OCI-LY7 (cell line): ENCODE data around the gene ORMDL2. TPM values are rescaled to one million over a fixed set of nuclear protein-coding genes. Genes with fewer than 3 reads are reported as not detected.
"Not testable (repeated sequence)": the region's sequence is repeated elsewhere in the genome, so short reads cannot be mapped to it uniquely, and the experiment has no call there.

Experiments used
- BruUV-seq: library from RNA; stranded (reverse); fragments of 400-500 nt; replicated peaks from 2 replicates; lab custom pipeline; 2021; lab: Mats Ljungman, UMichigan
- CTCF ChIA-PET: fragments of 300-600 bp; sonication (Branson Sonifier 250); formaldehyde crosslinking; loops from one replicate; lab custom pipeline; 2022; ENCODE audit warnings: antibody characterized with exemption; ENCODE audit not compliant: unreplicated experiment; lab: Charles Lee
- POLR2A ChIA-PET: fragments of 300-600 bp; sonication (Branson Sonifier 250); formaldehyde crosslinking; loops from one replicate; lab custom pipeline; 2022; ENCODE audit warnings: antibody characterized with exemption; lab: Charles Lee
- DNase-seq: peaks from one replicate; pipeline ENCODE4 v3.0.0-alpha.2; 2015; ENCODE audit warnings: low spot score
- H2AFZ ChIP-seq: fragments of 200-600 bp; sonication (generic), shearing (Covaris generic); 2 replicates; pipeline ENCODE4 v1.6.1; 2014; ENCODE audit warnings: mild to moderate bottlenecking, antibody characterized with exemption, low read length, moderate library complexity
- H3K27ac ChIP-seq: fragments of 200-600 bp; sonication (generic); 2 replicates; pipeline ENCODE4 v1.5.1; 2014; ENCODE audit warnings: mixed run types, low read depth, mild to moderate bottlenecking, moderate library complexity, low read length, inconsistent platforms; ENCODE audit not compliant: poor library complexity, severe bottlenecking
- H3K36me3 ChIP-seq: fragments of 200-600 bp; sonication (generic); 2 replicates; pipeline ENCODE4 v1.6.1; 2014; ENCODE audit warnings: mild to moderate bottlenecking, antibody characterized with exemption, low read length, moderate library complexity, mixed read lengths; ENCODE audit not compliant: insufficient read depth
- H3K4me1 ChIP-seq: fragments of 200-600 bp; sonication (generic); 2 replicates; pipeline ENCODE4 v1.5.1; 2014; ENCODE audit warnings: mild to moderate bottlenecking, low read length; ENCODE audit not compliant: insufficient read depth, poor library complexity, severe bottlenecking
- H3K4me2 ChIP-seq: fragments of 200-600 bp; sonication (generic); 2 replicates; pipeline ENCODE4 v1.6.1; 2014; ENCODE audit warnings: mild to moderate bottlenecking, low read length
- H3K4me3 ChIP-seq: fragments of 200-600 bp; sonication (generic); 2 replicates; pipeline ENCODE4 v1.5.1; 2014; ENCODE audit warnings: mild to moderate bottlenecking, low read depth, low read length; ENCODE audit not compliant: poor library complexity, severe bottlenecking
- H3K79me2 ChIP-seq: fragments of 200-600 bp; sonication (generic); 2 replicates; pipeline ENCODE4 v1.6.1; 2016; ENCODE audit warnings: low read depth, mild to moderate bottlenecking, low read length, moderate library complexity, mixed read lengths; ENCODE audit not compliant: insufficient read depth
- H3K9me2 ChIP-seq: fragments of 200-600 bp; sonication (generic); 2 replicates; pipeline ENCODE4 v1.6.1; 2016; ENCODE audit warnings: mild to moderate bottlenecking, low read length, mixed read lengths; ENCODE audit not compliant: insufficient read depth
- H3K9me3 ChIP-seq: fragments of 200-600 bp; sonication (generic); 2 replicates; pipeline ENCODE4 v1.6.1; 2014; ENCODE audit warnings: mild to moderate bottlenecking, mixed run types, low read length, mixed read lengths
- H4K20me1 ChIP-seq: fragments of 200-600 bp; sonication (generic); 2 replicates; pipeline ENCODE4 v1.6.1; 2014; ENCODE audit warnings: mild to moderate bottlenecking, antibody characterized with exemption, low read length, moderate library complexity, mixed read lengths; ENCODE audit not compliant: insufficient read depth
- EZH2phosphoT487 ChIP-seq: fragments of 200-600 bp; sonication (generic); IDR thresholded peaks from 2 replicates; pipeline ENCODE4 v1.6.1; 2018; ENCODE audit warnings: low read depth, borderline replicate concordance, mild to moderate bottlenecking, mixed run types, antibody characterized with exemption, low read length, moderate library complexity, mixed read lengths
- intact Hi-C: fragments of 100-400 bp; cut with micrococcal nuclease; formaldehyde crosslinking; loops from one replicate; pipeline ENCODE4 v1.10.0; 2022; ENCODE audit not compliant: unreplicated experiment
- total RNA-seq, 2 experiments: library from RNA; depleted of rRNA in 1 of 2; stranded (reverse); fragments of >200 nt in 1 of 2; shearing (Covaris generic) in 1 of 2; gene quantifications; 2 replicates each; pipeline ENCODE4 v1.2.3, GENCODE V29; 2014 to 2022
- TF ChIP-seq, protein P1 (sequence below): fragments of 200-600 bp; sonication (generic); conservative IDR thresholded peaks from 2 replicates; pipeline ENCODE4 v1.5.1; 2014; ENCODE audit warnings: mild to moderate bottlenecking, antibody characterized with exemption, low read length, moderate library complexity, mixed read lengths

Gene ORMDL2
- total RNA-seq, 2 experiments from 2014 or later: 20.0 to 27.1 TPM

DNA sequence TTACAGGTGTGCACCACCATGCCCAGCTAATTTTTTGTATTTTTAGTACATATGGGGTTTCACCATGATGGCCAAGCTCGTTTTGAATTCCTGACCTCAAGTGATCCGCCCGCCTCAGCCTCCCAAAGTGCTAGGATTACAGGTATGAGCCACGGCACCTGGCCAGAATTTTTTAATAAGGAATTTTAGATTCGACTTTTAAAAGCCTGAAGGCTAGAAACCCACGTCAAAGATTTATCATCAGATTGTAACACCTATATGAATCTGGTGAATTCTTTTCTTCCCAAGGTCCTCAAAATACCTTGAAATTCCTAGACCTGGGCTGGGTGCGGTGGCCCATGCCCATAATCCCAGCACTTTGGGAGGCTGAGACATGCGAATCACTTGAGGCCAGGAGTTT, 43.6 kb downstream of the ORMDL2 start:
- no peak for DNase-seq
- CTCF ChIA-PET: no interaction called here
- intact Hi-C loops: no loop called here
- no peaks in the 10 kb centered on the region for H3K9me2 ChIP-seq
- H2AFZ ChIP-seq: no peak overlapping the region
- H3K4me1 ChIP-seq: no peaks in the 10 kb centered on the region
- H3K27ac ChIP-seq: no peak overlapping the region
- no TSS peak for BruUV-seq
- POLR2A ChIA-PET: no interaction called here
- H3K4me2 ChIP-seq: no peak overlapping the region
- H3K36me3 ChIP-seq: no peaks in the 10 kb centered on the region
- no peak for TF ChIP-seq EZH2phosphoT487
- TF ChIP-seq, protein P1, sequence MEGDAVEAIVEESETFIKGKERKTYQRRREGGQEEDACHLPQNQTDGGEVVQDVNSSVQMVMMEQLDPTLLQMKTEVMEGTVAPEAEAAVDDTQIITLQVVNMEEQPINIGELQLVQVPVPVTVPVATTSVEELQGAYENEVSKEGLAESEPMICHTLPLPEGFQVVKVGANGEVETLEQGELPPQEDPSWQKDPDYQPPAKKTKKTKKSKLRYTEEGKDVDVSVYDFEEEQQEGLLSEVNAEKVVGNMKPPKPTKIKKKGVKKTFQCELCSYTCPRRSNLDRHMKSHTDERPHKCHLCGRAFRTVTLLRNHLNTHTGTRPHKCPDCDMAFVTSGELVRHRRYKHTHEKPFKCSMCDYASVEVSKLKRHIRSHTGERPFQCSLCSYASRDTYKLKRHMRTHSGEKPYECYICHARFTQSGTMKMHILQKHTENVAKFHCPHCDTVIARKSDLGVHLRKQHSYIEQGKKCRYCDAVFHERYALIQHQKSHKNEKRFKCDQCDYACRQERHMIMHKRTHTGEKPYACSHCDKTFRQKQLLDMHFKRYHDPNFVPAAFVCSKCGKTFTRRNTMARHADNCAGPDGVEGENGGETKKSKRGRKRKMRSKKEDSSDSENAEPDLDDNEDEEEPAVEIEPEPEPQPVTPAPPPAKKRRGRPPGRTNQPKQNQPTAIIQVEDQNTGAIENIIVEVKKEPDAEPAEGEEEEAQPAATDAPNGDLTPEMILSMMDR: no peak
- no peaks in the 10 kb centered on the region for H3K79me2 ChIP-seq
- peaks cover 7% of the 10 kb centered on the region; the same call in 1 of the 2 replicates for H3K9me3 ChIP-seq
- H3K4me3 ChIP-seq: no peak overlapping the region
- H4K20me1 ChIP-seq: no peaks in the 10 kb centered on the region

DNA sequence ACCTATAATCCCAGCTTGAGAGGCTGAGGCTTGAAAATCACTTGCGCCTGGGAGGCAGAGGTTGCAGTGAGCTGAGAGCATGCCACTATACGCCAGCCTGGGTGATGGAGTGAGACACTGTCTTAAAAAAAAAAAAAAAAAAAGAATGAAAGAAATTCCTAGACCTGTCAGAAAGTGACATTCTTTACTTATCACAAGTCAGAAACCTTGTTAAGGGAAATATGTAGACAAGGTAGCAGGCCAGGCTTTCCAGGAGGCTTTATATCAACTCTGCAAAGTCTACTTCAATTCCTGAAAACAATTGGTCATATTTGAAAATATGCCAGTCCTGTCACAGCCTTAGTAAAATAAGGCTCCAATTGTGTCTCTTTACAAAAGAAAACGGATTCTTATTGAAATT, 44.0 kb downstream of the ORMDL2 start:
- no peak overlapping the region for H3K4me3 ChIP-seq
- ChIA-PET CTCF (no interaction called here), POLR2A (no interaction called here)
- no peak overlapping the region for H3K4me2 ChIP-seq
- H3K79me2 ChIP-seq: no peaks in the 10 kb centered on the region
- H3K9me2 ChIP-seq: no peaks in the 10 kb centered on the region
- H3K36me3 ChIP-seq: no peaks in the 10 kb centered on the region
- TF ChIP-seq, protein P1: no peak
- no peak for TF ChIP-seq EZH2phosphoT487
- no peak overlapping the region for H2AFZ ChIP-seq
- no peak for DNase-seq
- no peaks in the 10 kb centered on the region for H4K20me1 ChIP-seq
- intact Hi-C loops: no loop called here
- H3K4me1 ChIP-seq: no peaks in the 10 kb centered on the region
- H3K27ac ChIP-seq: no peak overlapping the region
- H3K9me3 ChIP-seq: peaks cover 7% of the 10 kb centered on the region; the same call in 1 of the 2 replicates
- no TSS peak for BruUV-seq

DNA sequence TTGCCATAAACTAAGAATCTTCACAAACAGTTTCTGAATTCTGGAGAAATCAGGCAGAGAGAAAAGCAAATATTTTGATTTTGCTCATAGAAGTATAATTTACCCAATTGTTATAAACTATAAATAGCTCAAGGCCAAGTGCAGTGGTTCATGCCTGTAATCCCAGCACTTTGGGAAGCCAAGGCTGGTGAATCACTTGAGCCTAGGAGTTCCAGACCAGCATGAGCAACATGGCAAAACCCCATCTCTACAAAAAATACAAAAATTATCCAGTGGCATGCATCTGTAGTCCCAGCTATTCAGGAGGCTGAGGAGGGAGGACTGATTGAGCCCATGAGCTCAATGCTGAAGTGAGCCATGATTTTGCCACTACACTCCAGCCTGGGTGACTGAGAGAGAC, 44.4 kb downstream of the ORMDL2 start:
- intact Hi-C loops: no loop called here
- POLR2A ChIA-PET: no interaction called here
- H3K9me2 ChIP-seq: no peaks in the 10 kb centered on the region
- H3K36me3 ChIP-seq: no peaks in the 10 kb centered on the region
- no peaks in the 10 kb centered on the region for H4K20me1 ChIP-seq
- BruUV-seq: no TSS peak
- H3K79me2 ChIP-seq: no peaks in the 10 kb centered on the region
- no peak for DNase-seq
- H3K4me3 ChIP-seq: no peak overlapping the region
- CTCF ChIA-PET: no interaction called here
- TF ChIP-seq, protein P1: no peak
- TF ChIP-seq EZH2phosphoT487: no peak
- no peak overlapping the region for H3K27ac ChIP-seq
- H3K9me3 ChIP-seq: peaks cover 7% of the 10 kb centered on the region; the same call in 1 of the 2 replicates
- no peak overlapping the region for H2AFZ ChIP-seq
- H3K4me2 ChIP-seq: no peak overlapping the region
- H3K4me1 ChIP-seq: no peaks in the 10 kb centered on the region

DNA sequence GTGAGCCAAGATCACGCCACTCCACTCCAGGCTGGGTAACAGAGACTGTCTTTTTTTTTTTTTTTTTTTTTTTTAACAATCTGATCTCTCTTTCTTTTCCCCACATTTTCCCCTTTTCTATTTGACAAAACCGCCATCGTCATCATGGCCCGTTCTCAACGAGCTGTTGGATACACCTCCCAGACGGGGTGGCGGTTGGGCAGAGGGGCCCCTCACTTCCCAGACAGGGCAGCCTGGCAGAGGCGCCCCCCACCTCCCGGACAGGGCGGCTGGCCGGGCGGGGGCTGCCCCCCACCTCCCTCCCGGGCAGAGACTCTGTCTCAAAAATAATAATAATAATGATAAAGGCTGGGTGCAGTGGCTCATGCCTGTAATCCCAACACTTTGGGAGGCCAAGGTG, 45.1 kb downstream of the ORMDL2 start:
- H3K79me2 ChIP-seq, H3K4me3 ChIP-seq, intact Hi-C loops, H3K4me2 ChIP-seq, H4K20me1 ChIP-seq, H3K36me3 ChIP-seq, H3K27ac ChIP-seq, H2AFZ ChIP-seq, POLR2A ChIA-PET, H3K4me1 ChIP-seq, H3K9me2 ChIP-seq, H3K9me3 ChIP-seq, CTCF ChIA-PET, BruUV-seq, DNase-seq: not testable (repeated sequence)
